ENCODE results near the gene EID2. TPM values are rescaled to one million over a fixed set of nuclear protein-coding genes. Genes with fewer than 3 reads are reported as not detected.

The EID2 gene
- total and polyA plus RNA-seq, 10 of the 15 experiments (the other 5 are each of a cell fraction or from before 2014, with no cell fraction given) = 1.6 to 11.4 (median 7.0) TPM

GRCh38 chr19:39507715-39508364 lies 32.1 kb downstream of the EID2 start:
- Histone ChIP-seq H3K27me3 (replicated peaks in 1 of 2; ENCODE audit: control insufficient read depth in 2 of 2, insufficient read depth in 2 of 2, low read length in 1 of 2) (no peaks in the 10 kb centered on the region; a peak in 1 of 4 replicates), H3K27ac (ENCODE audit: control insufficient read depth, insufficient read depth) (no peak overlapping the region), H3K36me3 (ENCODE audit: control insufficient read depth in 2 of 2, insufficient read depth in 2 of 2, low read length in 1 of 2) (no peaks in the 10 kb centered on the region), H3K9ac (ENCODE audit: control insufficient read depth, insufficient read depth, low read length) (peak overlapping the region; percentile 50; the same call in 1 of the 2 replicates), H3K4me3 (peak overlapping the region; percentile 64; the same call in 1 of the 2 replicates), H3K4me2 (ENCODE audit: control insufficient read depth, insufficient read depth) (peak overlapping the region; percentile 94), H3K9me3 (replicated peaks; ENCODE audit: control insufficient read depth, insufficient read depth, low read length) (no peaks in the 10 kb centered on the region), H2AFZ (ENCODE audit: control insufficient read depth, low read depth, low read length) (peak overlapping the region; percentile 89), H3K79me2 (ENCODE audit: control insufficient read depth, insufficient read depth, low read length) (no peaks in the 10 kb centered on the region), H4K20me1 (ENCODE audit: control insufficient read depth, insufficient read depth) (no peaks in the 10 kb centered on the region), H3K4me1 (ENCODE audit: control insufficient read depth, insufficient read depth, low read length) (peaks cover 8% of the 10 kb centered on the region; the same call in 1 of the 2 replicates)
- BruUV-seq (replicated peaks) = no TSS peak
- TF ChIP-seq SPI1 (IDR thresholded peaks at IDR 0.05; ENCODE audit: borderline replicate concordance, insufficient read depth, low read depth, low read length) (no peak), FOXM1 (IDR thresholded peaks at IDR 0.05; ENCODE audit: low read depth, low read length) (no peak)
- intact Hi-C loops (cut with micrococcal nuclease; ENCODE audit: unreplicated experiment) = no loop called here
- POLR2A ChIA-PET = no interaction called here
- ATAC-seq (no peak), DNase-seq (ENCODE audit: low read depth, low spot score) (no peak), FAIRE-seq (no peak)
- CTCF ChIA-PET = interaction anchor here (0.6 to 1.8 kb wide), 4 partner anchors 8 to 119 kb away, joined by 3 to 5 read pairs (median 4); no protein-coding TSS in a partner anchor
- RAD21 ChIA-PET (ENCODE audit: unreplicated experiment) = no interaction called here
- WGBS (ENCODE audit: insufficient coverage, insufficient replicate concordance, low lambda C conversion rate, missing lambda C conversion rate) = 43% methylated on average over 24 of the region's 24 CpGs
- in situ Hi-C loops (cut with MboI) = no loop called here
- SMC1A ChIA-PET (ENCODE audit: uncharacterized antibody, unreplicated experiment) = no interaction called here

GRCh38 chr19:39506944-39507714 lies 32.8 kb downstream of the EID2 start:
- WGBS (ENCODE audit: insufficient coverage, insufficient replicate concordance, low lambda C conversion rate, missing lambda C conversion rate) = 6% methylated on average over 76 of the region's 96 CpGs
- Histone ChIP-seq H3K4me2 (ENCODE audit: control insufficient read depth, insufficient read depth) (peak overlapping the region; percentile 94), H3K79me2 (ENCODE audit: control insufficient read depth, insufficient read depth, low read length) (no peaks in the 10 kb centered on the region), H3K27ac (ENCODE audit: control insufficient read depth, insufficient read depth) (no peak overlapping the region), H4K20me1 (ENCODE audit: control insufficient read depth, insufficient read depth) (no peaks in the 10 kb centered on the region), H3K27me3 (replicated peaks in 1 of 2; ENCODE audit: control insufficient read depth in 2 of 2, insufficient read depth in 2 of 2, low read length in 1 of 2) (no peaks in the 10 kb centered on the region; a peak in 1 of 4 replicates), H3K4me1 (ENCODE audit: control insufficient read depth, insufficient read depth, low read length) (peaks cover 8% of the 10 kb centered on the region; the same call in 1 of the 2 replicates), H2AFZ (ENCODE audit: control insufficient read depth, low read depth, low read length) (peak overlapping the region; percentile 89), H3K4me3 (peak overlapping the region; percentile 64; the same call in 1 of the 2 replicates), H3K9me3 (replicated peaks; ENCODE audit: control insufficient read depth, insufficient read depth, low read length) (no peaks in the 10 kb centered on the region; the same call in 2 of the 3 replicates), H3K36me3 (ENCODE audit: control insufficient read depth in 2 of 2, insufficient read depth in 2 of 2, low read length in 1 of 2) (no peaks in the 10 kb centered on the region), H3K9ac (ENCODE audit: control insufficient read depth, insufficient read depth, low read length) (peak overlapping the region; percentile 50; the same call in 1 of the 2 replicates)
- in situ Hi-C loops (cut with MboI) (no loop called here), intact Hi-C loops (cut with micrococcal nuclease; ENCODE audit: unreplicated experiment) (no loop called here)
- ChIA-PET CTCF (interaction anchor here (1.0 to 1.8 kb wide), 3 partner anchors 8 to 67 kb away, joined by 3 to 4 read pairs (median 4); no protein-coding TSS in a partner anchor), RAD21 (ENCODE audit: unreplicated experiment) (no interaction called here), POLR2A (no interaction called here), SMC1A (ENCODE audit: uncharacterized antibody, unreplicated experiment) (no interaction called here)
- FAIRE-seq (peak; percentile 23), ATAC-seq (peak; percentile 81), DNase-seq (ENCODE audit: low read depth, low spot score) (no peak)
- BruUV-seq (replicated peaks) = no TSS peak
- TF ChIP-seq GATAD2B (conservative IDR thresholded peaks at IDR 0.05; ENCODE audit: low read depth) (peak; percentile 68; the same call in 1 of the 2 replicates), SREBF1 (IDR thresholded peaks at IDR 0.05; ENCODE audit: low read length) (no peak), RB1 (IDR thresholded peaks at IDR 0.05; ENCODE audit: borderline replicate concordance) (0 out of 2 replicates have a peak, but pooled peaks have one; percentile 37), LARP7 (IDR thresholded peaks at IDR 0.05) (peak; percentile 67; the same call in 1 of the 2 replicates), TCF12 (IDR thresholded peaks at IDR 0.05; ENCODE audit: low read depth, low read length) (no peak), BHLHE40 (IDR thresholded peaks at IDR 0.05; ENCODE audit: borderline replicate concordance in 1 of 2, low read depth in 2 of 2, low read length in 1 of 2) (peak; percentile 89 to 98), USF1 (IDR thresholded peaks at IDR 0.05; ENCODE audit: borderline replicate concordance, extremely low read length, insufficient read depth, low read depth, low read length) (peak; percentile 60)
- TF ChIP-seq, protein P1, sequence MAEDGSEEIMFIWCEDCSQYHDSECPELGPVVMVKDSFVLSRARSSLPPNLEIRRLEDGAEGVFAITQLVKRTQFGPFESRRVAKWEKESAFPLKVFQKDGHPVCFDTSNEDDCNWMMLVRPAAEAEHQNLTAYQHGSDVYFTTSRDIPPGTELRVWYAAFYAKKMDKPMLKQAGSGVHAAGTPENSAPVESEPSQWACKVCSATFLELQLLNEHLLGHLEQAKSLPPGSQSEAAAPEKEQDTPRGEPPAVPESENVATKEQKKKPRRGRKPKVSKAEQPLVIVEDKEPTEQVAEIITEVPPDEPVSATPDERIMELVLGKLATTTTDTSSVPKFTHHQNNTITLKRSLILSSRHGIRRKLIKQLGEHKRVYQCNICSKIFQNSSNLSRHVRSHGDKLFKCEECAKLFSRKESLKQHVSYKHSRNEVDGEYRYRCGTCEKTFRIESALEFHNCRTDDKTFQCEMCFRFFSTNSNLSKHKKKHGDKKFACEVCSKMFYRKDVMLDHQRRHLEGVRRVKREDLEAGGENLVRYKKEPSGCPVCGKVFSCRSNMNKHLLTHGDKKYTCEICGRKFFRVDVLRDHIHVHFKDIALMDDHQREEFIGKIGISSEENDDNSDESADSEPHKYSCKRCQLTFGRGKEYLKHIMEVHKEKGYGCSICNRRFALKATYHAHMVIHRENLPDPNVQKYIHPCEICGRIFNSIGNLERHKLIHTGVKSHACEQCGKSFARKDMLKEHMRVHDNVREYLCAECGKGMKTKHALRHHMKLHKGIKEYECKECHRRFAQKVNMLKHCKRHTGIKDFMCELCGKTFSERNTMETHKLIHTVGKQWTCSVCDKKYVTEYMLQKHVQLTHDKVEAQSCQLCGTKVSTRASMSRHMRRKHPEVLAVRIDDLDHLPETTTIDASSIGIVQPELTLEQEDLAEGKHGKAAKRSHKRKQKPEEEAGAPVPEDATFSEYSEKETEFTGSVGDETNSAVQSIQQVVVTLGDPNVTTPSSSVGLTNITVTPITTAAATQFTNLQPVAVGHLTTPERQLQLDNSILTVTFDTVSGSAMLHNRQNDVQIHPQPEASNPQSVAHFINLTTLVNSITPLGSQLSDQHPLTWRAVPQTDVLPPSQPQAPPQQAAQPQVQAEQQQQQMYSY (CRISPR knock-in tag; IDR thresholded peaks at IDR 0.05) = no peak

Measured in GM12878 (cell line).